CD4-positive, alpha-beta T cell treated with Interleukin-17A for 1 hour (primary cell): ENCODE data around the gene NUTM2A.
"Not testable (repeated sequence)": the region's sequence is repeated elsewhere in the genome, so short reads cannot be mapped to it uniquely, and the experiment has no call there.

Experiments
- DNase-seq: peaks from one replicate; pipeline ENCODE4 v3.0.0-alpha.2; 2020

Gene NUTM2A

GRCh38 chr10:87248818-87249353, 23.6 kb downstream of the NUTM2A start:
- not testable (repeated sequence) for DNase-seq

GRCh38 chr10:87280749-87281392, 55.6 kb downstream of the NUTM2A start:
- DNase-seq: not testable (repeated sequence)
